Muscle layer of colon (tissue), 2 donors: ENCODE results near the gene COX8A.

Experiments
- H3K27ac ChIP-seq: one replicate; pipeline ENCODE4 v1.7.0; 2013; ENCODE audit warnings: low read depth, mild to moderate bottlenecking, low read length, moderate library complexity
- H3K27me3 ChIP-seq, 2 donors: one replicate each; pipeline ENCODE4 v1.7.0; 2013; ENCODE audit warnings: low read length in 2 of 2, mild to moderate bottlenecking in 2 of 2; ENCODE audit not compliant: insufficient read depth in 2 of 2, control insufficient read depth in 1 of 2
- H3K36me3 ChIP-seq: one replicate; pipeline ENCODE4 v1.7.0; 2013; ENCODE audit warnings: mild to moderate bottlenecking, low read length; ENCODE audit not compliant: insufficient read depth
- H3K4me1 ChIP-seq: one replicate; pipeline ENCODE4 v1.7.0; 2013; ENCODE audit warnings: mild to moderate bottlenecking, low read length; ENCODE audit not compliant: insufficient read depth
- H3K4me3 ChIP-seq, 2 donors: one replicate each; pipeline ENCODE4 v1.7.0; 2013; ENCODE audit warnings: low read length in 2 of 2, low read depth in 1 of 2, mild to moderate bottlenecking in 1 of 2, moderate library complexity in 1 of 2
- H3K9ac ChIP-seq: one replicate; pipeline ENCODE4 v1.7.0; 2013; ENCODE audit warnings: low read length
- H3K9me3 ChIP-seq: one replicate; pipeline ENCODE4 v1.7.0; 2013; ENCODE audit warnings: mild to moderate bottlenecking, low read length
- donor health status: abdominal sarcoma.
- donor health status: Adenocarcinoma of cecum.

The COX8A gene

GRCh38 chr11:63997801-63998337 lies 23.4 kb downstream of the COX8A start:
- H3K4me3 ChIP-seq, result no peak overlapping the region
- no peak overlapping the region for H3K9ac ChIP-seq
- peaks cover 0 to 8% of the 10 kb centered on the region in 2 donors for H3K27me3 ChIP-seq
- no peaks in the 10 kb centered on the region for H3K9me3 ChIP-seq
- peaks cover 7% of the 10 kb centered on the region for H3K4me1 ChIP-seq
- H3K36me3 ChIP-seq, result peaks cover 26% of the 10 kb centered on the region
- H3K27ac ChIP-seq, result no peak overlapping the region

- Histone ChIP-seq H3K9me3 (no peaks in the 10 kb centered on the region), H3K36me3 (peaks cover 26% of the 10 kb centered on the region), H3K27me3 (peaks cover 0 to 8% of the 10 kb centered on the region in 2 donors), H3K4me1 (peaks cover 7% of the 10 kb centered on the region), H3K4me3 (peak overlapping the region in 1 of 2 donors; percentile 13), H3K9ac (no peak overlapping the region), H3K27ac (no peak overlapping the region)
Observed at GRCh38 chr11:63998558-63999348, 24.3 kb downstream of the COX8A start.

DNA sequence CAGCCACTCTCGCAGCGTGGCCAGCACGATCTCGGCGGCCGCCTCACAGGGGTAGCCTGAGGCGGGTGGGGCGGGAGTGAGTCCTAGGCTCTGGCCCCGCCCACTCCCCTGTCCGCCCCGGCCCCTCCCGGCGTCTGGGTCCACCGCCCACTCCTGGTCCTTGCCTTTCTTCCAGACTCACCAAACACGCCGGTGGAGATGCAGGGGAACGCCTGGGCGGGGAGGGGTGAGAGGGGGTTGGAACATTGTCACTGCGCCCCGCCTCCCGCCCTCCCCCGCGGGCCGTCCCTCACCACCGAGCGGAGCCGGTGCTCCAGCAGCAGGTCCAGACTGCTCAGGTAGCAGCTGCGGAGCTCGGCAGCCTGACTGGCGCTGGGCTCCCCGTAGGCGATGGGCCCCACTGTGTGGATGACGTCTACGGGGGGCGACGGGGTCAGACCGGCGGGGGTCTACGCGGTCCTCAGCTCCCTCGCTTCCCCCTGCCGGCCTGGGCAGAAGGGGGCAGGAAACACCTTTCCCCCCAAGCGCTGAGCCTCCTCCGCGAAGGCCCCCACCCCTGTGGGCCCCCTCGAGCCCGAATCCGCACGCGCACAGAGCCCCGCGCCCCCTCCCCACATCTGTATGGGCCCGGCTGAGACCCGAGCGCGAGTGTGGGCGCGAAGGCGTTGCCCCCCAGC lies 25.1 kb downstream of the COX8A start:
- H3K4me1 ChIP-seq, result peaks cover 7% of the 10 kb centered on the region
- H3K27ac ChIP-seq, result no peak overlapping the region
- H3K36me3 ChIP-seq, result peaks cover 24% of the 10 kb centered on the region
- peaks cover 0 to 8% of the 10 kb centered on the region in 2 donors for H3K27me3 ChIP-seq
- H3K9ac ChIP-seq, result no peak overlapping the region
- no peaks in the 10 kb centered on the region for H3K9me3 ChIP-seq
- peak overlapping the region; percentile 13 to 43 for H3K4me3 ChIP-seq

DNA sequence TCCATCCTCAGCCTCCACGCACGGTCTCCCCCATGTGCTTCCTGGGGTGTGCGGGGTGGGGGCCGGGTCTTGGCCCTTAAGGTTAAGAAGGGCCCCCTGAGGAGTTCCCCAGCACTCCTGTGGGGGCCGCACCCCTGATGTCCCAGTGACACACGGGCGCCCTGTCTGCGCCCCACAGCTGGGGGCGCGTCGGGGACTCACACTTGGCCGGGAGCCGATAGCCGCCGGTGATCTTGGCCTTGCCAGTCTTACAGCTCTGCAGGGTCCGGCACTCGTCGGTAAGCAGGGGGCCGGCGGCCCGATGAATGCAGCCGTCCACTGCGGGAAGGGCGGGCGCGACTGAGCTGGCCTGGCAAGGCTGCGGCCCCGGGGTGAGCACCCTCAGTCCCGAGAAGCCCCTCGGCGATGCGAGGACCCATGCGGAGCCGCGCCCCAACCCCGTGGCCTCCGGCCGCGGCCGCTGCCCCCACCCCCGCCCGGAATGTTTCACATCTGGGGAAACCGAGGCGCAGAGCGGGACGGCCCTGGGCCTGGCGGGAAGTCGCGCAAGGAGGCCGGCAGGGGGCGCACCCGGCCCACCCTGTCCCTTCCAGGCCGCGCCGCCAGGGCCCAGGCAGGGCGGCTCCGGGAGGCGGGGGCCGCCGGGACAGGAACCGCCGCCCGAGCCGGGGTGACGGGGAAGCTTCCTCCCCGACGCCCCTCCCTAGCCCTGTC lies 25.8 kb downstream of the COX8A start:
- no peak overlapping the region for H3K9ac ChIP-seq
- H3K36me3 ChIP-seq, result peaks cover 18% of the 10 kb centered on the region
- H3K9me3 ChIP-seq, result no peaks in the 10 kb centered on the region
- peaks cover 7% of the 10 kb centered on the region for H3K4me1 ChIP-seq
- H3K27me3 ChIP-seq, result peaks cover 0 to 8% of the 10 kb centered on the region in 2 donors
- H3K27ac ChIP-seq, result peak overlapping the region; percentile 49
- H3K4me3 ChIP-seq, result peak overlapping the region; percentile 43 to 56

- H3K9ac ChIP-seq, result no peak overlapping the region
- H3K4me3 ChIP-seq, result peak overlapping the region in 1 of 2 donors; percentile 56
- peak overlapping the region; percentile 49 for H3K27ac ChIP-seq
- H3K27me3 ChIP-seq, result peaks cover 0 to 15% of the 10 kb centered on the region in 2 donors
- no peaks in the 10 kb centered on the region for H3K9me3 ChIP-seq
- peaks cover 18% of the 10 kb centered on the region for H3K36me3 ChIP-seq
- peaks cover 7% of the 10 kb centered on the region for H3K4me1 ChIP-seq
Observed at GRCh38 chr11:64000740-64001483, 26.5 kb downstream of the COX8A start.

DNA sequence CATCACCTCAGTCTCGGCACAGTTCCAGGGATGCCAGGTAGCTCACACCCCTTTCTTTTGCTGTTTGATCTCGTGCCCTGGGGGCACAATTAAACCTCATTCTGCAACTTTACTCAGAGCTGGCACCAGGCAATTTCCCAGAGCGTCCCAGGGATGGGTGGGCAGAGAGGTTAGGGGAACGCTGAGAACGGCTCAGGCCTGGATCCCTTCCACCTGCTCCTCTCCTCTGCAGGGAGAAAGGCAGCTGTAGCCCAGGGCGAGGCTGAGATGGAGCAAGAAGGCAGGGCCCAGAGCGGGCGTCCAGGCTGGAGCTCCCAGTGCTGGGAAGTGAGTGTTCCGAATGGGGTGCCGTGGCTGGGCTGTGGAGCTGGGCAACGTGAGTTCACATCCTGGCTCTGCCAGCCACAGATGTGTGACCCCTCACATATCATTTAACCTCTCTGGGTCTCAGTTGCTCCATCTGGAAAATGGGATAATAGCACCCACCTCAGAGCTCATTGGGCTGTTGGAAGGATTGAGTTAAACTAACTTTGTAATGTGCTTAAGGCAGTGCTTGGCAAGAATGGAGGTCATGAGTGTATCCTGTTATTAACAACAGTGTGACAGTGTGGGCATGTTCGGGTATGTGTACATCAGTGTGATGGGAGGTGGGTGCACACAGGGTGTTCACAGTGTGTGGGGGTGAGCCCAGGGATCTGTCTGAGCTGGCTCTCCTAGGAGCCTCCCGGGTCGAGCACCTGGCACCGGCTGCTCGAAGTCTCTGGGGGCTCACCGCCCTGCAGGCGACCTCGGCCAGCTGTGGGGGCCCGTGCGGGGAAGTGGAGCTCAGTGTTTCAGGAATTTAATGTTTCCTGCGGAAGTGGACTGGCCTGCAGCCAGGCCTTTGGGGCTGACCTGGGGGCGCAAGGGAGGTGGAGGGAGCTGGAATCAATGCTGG lies 27.3 kb downstream of the COX8A start:
- no peak overlapping the region for H3K27ac ChIP-seq
- peaks cover 12% of the 10 kb centered on the region for H3K36me3 ChIP-seq
- no peak overlapping the region for H3K9ac ChIP-seq
- H3K4me1 ChIP-seq, result peaks cover 7% of the 10 kb centered on the region
- H3K9me3 ChIP-seq, result no peaks in the 10 kb centered on the region
- no peak overlapping the region for H3K4me3 ChIP-seq
- peaks cover 0 to 15% of the 10 kb centered on the region in 2 donors for H3K27me3 ChIP-seq

- no peaks in the 10 kb centered on the region for H3K36me3 ChIP-seq
- no peak overlapping the region for H3K27ac ChIP-seq
- peaks cover 7% of the 10 kb centered on the region for H3K4me1 ChIP-seq
- no peak overlapping the region for H3K9ac ChIP-seq
- H3K27me3 ChIP-seq, result peaks cover 0 to 15% of the 10 kb centered on the region in 2 donors
- H3K9me3 ChIP-seq, result no peaks in the 10 kb centered on the region
- no peak overlapping the region for H3K4me3 ChIP-seq
Observed at GRCh38 chr11:64003807-64004589, 29.6 kb downstream of the COX8A start.

DNA sequence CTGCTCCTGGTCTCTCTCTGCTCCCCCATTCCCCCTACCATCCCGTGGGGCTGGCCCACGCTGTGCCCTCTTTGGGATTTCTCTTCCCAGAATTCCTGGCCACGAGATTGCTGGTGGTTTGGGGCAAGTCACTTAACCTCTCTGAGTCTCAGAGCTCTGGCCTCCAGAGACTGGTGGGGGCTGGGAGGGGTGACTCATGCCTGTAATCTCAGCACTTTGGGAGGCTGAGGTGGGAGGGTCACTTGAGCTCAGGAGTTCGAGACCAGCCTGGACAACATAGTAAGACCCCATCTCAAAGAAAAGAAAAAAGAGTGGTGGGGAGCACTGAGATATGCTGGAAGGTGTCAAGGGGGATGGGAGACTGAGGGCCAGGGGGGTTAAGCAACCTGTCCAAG lies 30.2 kb downstream of the COX8A start:
- Histone ChIP-seq H3K4me1 (peaks cover 7% of the 10 kb centered on the region), H3K9ac (no peak overlapping the region), H3K27me3 (peaks cover 0 to 14% of the 10 kb centered on the region in 2 donors)

GRCh38 chr11:64005691-64006090 lies 31.3 kb downstream of the COX8A start:
- H3K9me3 ChIP-seq, result no peaks in the 10 kb centered on the region
- peaks cover 0 to 9% of the 10 kb centered on the region in 2 donors for H3K27me3 ChIP-seq
- H3K4me3 ChIP-seq, result no peak overlapping the region
- no peaks in the 10 kb centered on the region for H3K36me3 ChIP-seq
- no peak overlapping the region for H3K27ac ChIP-seq
- H3K9ac ChIP-seq, result no peak overlapping the region
- H3K4me1 ChIP-seq, result no peaks in the 10 kb centered on the region

More for the DNA sequence above, 30.2 kb downstream of the COX8A start:
- Histone ChIP-seq H3K36me3 (no peaks in the 10 kb centered on the region), H3K9me3 (no peaks in the 10 kb centered on the region), H3K4me3 (no peak overlapping the region), H3K27ac (no peak overlapping the region)
